Measurements from ENCODE around the gene RAD51B.
"Not testable (repeated sequence)": the region's sequence is repeated elsewhere in the genome, so short reads cannot be mapped to it uniquely, and the experiment has no call there.

The RAD51B gene

GRCh38 chr14:67815573-67816225 lies 3.9 kb upstream of the RAD51B start:
- peak overlapping the region; percentile 82 for H3K4me3 ChIP-seq (ENCODE audit: low read depth, low read length)
- TF ChIP-seq, protein P1, sequence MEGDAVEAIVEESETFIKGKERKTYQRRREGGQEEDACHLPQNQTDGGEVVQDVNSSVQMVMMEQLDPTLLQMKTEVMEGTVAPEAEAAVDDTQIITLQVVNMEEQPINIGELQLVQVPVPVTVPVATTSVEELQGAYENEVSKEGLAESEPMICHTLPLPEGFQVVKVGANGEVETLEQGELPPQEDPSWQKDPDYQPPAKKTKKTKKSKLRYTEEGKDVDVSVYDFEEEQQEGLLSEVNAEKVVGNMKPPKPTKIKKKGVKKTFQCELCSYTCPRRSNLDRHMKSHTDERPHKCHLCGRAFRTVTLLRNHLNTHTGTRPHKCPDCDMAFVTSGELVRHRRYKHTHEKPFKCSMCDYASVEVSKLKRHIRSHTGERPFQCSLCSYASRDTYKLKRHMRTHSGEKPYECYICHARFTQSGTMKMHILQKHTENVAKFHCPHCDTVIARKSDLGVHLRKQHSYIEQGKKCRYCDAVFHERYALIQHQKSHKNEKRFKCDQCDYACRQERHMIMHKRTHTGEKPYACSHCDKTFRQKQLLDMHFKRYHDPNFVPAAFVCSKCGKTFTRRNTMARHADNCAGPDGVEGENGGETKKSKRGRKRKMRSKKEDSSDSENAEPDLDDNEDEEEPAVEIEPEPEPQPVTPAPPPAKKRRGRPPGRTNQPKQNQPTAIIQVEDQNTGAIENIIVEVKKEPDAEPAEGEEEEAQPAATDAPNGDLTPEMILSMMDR (IDR thresholded peaks at IDR 0.05; ENCODE audit: insufficient read depth, low read depth, low read length, missing control alignments): no peak
- DNase-seq (ENCODE audit: low read depth): peak; percentile 44

- H3K4me3 ChIP-seq (ENCODE audit: low read depth, low read length): peak within 1 kb of the TSS; percentile 82
- peak; percentile 97 for DNase-seq (ENCODE audit: low read depth)
- TF ChIP-seq, protein P1 (IDR thresholded peaks at IDR 0.05; ENCODE audit: insufficient read depth, low read depth, low read length, missing control alignments): no peak
Observed at GRCh38 chr14:67816326-67817002, 3.1 kb upstream of the RAD51B start, which contains the start of gene ZFYVE26. ZFYVE26 (minus strand) TSS chr14:67816590; CDS start chr14:67815963, 627 bp downstream.

DNA sequence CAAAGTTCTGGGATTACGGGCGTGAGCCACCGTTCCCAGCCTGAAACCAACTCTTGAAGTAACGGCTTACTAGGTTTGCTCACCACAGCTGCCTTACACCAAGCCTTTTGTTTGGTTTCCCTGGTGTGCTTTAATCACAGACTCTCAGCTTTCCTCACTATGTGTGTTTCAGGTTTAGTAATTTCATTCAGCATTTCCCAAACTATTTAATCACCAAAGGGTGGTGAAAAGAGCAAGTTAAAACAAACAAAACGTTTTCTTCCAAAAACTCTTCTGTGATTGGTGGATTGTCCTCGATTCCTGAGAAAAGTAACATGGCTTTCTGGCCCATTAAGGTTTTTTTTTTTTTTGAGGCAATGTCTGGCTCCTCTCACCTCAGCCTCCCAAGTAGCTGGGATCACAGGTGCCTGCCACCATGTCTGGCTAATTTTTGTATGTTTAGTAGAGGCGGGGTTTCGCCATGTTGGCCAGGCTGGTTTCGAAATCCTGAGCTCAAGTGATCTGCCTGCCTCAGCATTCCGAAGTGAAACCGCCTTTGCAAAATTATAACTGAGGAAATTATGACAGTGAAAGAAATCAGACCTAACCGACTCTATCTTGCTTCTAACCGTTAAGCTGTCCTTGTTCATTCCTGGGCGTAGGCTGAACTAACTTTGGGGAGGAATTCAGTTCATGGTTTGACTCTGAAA lies 1.7 kb upstream of the RAD51B start:
- TF ChIP-seq, protein P1 (IDR thresholded peaks at IDR 0.05; ENCODE audit: insufficient read depth, low read depth, low read length, missing control alignments): no peak
- no peak for DNase-seq (ENCODE audit: low read depth)
- H3K4me3 ChIP-seq (ENCODE audit: low read depth, low read length): no peak overlapping the region

DNA sequence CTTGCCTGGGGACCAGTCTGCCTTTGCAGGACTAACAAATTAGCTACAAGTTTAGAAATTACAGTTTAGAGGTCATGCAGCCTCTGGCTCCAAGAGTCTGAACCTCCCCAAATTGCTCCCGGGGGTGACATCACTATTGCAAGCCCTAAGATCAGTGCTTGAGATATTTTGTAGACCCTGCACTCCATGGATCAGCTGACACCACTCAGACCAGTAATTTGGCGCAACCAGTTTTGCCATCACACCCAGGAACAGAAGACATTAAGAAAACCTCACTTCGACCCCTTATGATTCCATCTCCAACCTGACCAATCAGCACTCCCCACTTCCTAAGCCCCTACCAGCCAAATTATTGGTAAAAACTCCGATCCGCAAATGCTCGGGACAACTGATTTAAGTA lies 1.1 kb upstream of the RAD51B start:
- not testable (repeated sequence) for H3K4me3 ChIP-seq (ENCODE audit: low read depth, low read length); DNase-seq (ENCODE audit: low read depth)

GRCh38 chr14:67820428-67820971 lies 921 bp downstream of the RAD51B start:
- TF ChIP-seq, protein P1 (IDR thresholded peaks at IDR 0.05; ENCODE audit: insufficient read depth, low read depth, low read length, missing control alignments): no peak
- peak overlapping the region; percentile 73 for H3K4me3 ChIP-seq (ENCODE audit: low read depth, low read length)
- DNase-seq (ENCODE audit: low read depth): peak; percentile 17

- TF ChIP-seq, protein P1 (IDR thresholded peaks at IDR 0.05; ENCODE audit: insufficient read depth, low read depth, low read length, missing control alignments): no peak
- no peak for DNase-seq (ENCODE audit: low read depth)
- H3K4me3 ChIP-seq (ENCODE audit: low read depth, low read length): no peak overlapping the region
Observed at GRCh38 chr14:67821121-67821520, 1.5 kb downstream of the RAD51B start.

DNA sequence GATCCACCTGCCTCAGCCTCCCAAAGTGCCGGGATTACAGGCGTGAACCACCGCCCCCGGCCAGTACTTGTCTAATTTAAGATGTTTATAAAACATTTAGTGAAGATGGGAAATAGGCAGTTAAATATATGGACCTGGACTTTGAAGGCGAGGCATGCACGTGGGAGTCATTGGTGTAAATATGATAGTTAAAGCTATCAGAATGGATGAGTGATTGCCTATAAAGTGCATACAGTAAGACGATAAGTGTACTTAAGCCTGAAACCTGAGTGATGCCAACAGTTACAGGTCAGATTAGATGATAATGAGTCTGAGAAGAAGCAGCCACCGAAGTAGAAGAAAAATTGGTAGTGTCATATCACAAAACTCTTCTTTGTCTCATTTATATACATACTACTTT lies 11.5 kb downstream of the RAD51B start:
- no peak overlapping the region for H3K4me3 ChIP-seq (ENCODE audit: low read depth, low read length)
- TF ChIP-seq, protein P1 (IDR thresholded peaks at IDR 0.05; ENCODE audit: insufficient read depth, low read depth, low read length, missing control alignments): no peak
- no peak for DNase-seq (ENCODE audit: low read depth)

Data from GM12865 (cell line).